CD14-positive monocyte (primary cell): Measurements from ENCODE around the gene ACRV1. TPM values are rescaled to one million over a fixed set of nuclear protein-coding genes. Genes with fewer than 3 reads are reported as not detected.
"Not testable (repeated sequence)": the region's sequence is repeated elsewhere in the genome, so short reads cannot be mapped to it uniquely, and the experiment has no call there.

Experiments
- DNase-seq, 3 donors: peaks; one replicate each; pipeline ENCODE4 v3.0.0-alpha.2; 2011 to 2022
- H2AFZ ChIP-seq: 2 replicates; pipeline ENCODE4 v1.6.0; 2012; ENCODE audit warnings: mild to moderate bottlenecking, low read depth, low read length, inconsistent platforms; ENCODE audit not compliant: insufficient read depth, poor library complexity, severe bottlenecking
- H3K27ac ChIP-seq, 2 donors: 1 replicate in 1 of 2; 2 replicates in 1 of 2; pipeline ENCODE4 v1.5.1; 2012 to 2013; ENCODE audit warnings: low read length in 2 of 2, control low read depth in 1 of 2, inconsistent platforms in 1 of 2, low read depth in 1 of 2, mild to moderate bottlenecking in 1 of 2
- H3K27me3 ChIP-seq, 2 donors: one replicate each; pipeline versions ENCODE4 v1.6.0 to v1.6.1; 2011 to 2013; ENCODE audit warnings: low read length in 2 of 2; ENCODE audit not compliant: control insufficient read depth in 2 of 2, insufficient read depth in 2 of 2
- H3K36me3 ChIP-seq, 2 donors: replicated peaks in 1 of 2; 1 replicate in 1 of 2; 2 replicates in 1 of 2; pipeline versions ENCODE4 v1.5.1 to v1.6.1; 2012 to 2013; ENCODE audit warnings: low read length in 2 of 2, control low read depth in 1 of 2, inconsistent platforms in 1 of 2, mild to moderate bottlenecking in 1 of 2; ENCODE audit not compliant: insufficient read depth in 2 of 2, control insufficient read depth in 1 of 2
- H3K4me1 ChIP-seq, 2 donors: 1 replicate in 1 of 2; 2 replicates in 1 of 2; pipeline versions ENCODE4 v1.5.1 to v1.6.1; 2012 to 2013; ENCODE audit warnings: low read length in 2 of 2, control low read depth in 1 of 2, inconsistent platforms in 1 of 2, mild to moderate bottlenecking in 1 of 2, moderate library complexity in 1 of 2; ENCODE audit not compliant: insufficient read depth in 2 of 2, control insufficient read depth in 1 of 2
- H3K4me2 ChIP-seq: replicated peaks from 2 replicates; pipeline ENCODE3; 2012; ENCODE audit warnings: low read length, moderate library complexity, mild to moderate bottlenecking; ENCODE audit not compliant: poor library complexity, severe bottlenecking; ENCODE audit errors: extremely low read depth
- H3K4me3 ChIP-seq, 3 experiments: fragments of 200-600 bp in 1 of 3; sonication (generic) in 1 of 3; replicated peaks in 1 of 3; 1 replicate in 2 of 3; 2 replicates in 1 of 3; pipeline ENCODE4 v1.5.1; 2011 to 2013; ENCODE audit warnings: low read length in 3 of 3, mild to moderate bottlenecking in 3 of 3, control low read depth in 2 of 3, low read depth in 2 of 3, inconsistent platforms in 1 of 3, moderate library complexity in 1 of 3
- H3K79me2 ChIP-seq: 2 replicates; pipeline ENCODE4 v1.6.0; 2012; ENCODE audit warnings: mild to moderate bottlenecking, control low read depth, inconsistent platforms, low read length, moderate library complexity; ENCODE audit not compliant: insufficient read depth
- H3K9ac ChIP-seq: 2 replicates; pipeline ENCODE4 v1.6.0; 2017; ENCODE audit warnings: low read length, mild to moderate bottlenecking; ENCODE audit not compliant: insufficient read depth, poor library complexity, severe bottlenecking
- H3K9me3 ChIP-seq, 2 donors: replicated peaks in 1 of 2; 1 replicate in 1 of 2; 2 replicates in 1 of 2; pipeline versions ENCODE4 v1.5.1 to v1.6.1; 2012 to 2013; ENCODE audit warnings: low read length in 2 of 2, control low read depth in 1 of 2; ENCODE audit not compliant: control insufficient read depth in 1 of 2, insufficient read depth in 1 of 2
- H4K20me1 ChIP-seq: 2 replicates; pipeline ENCODE4 v1.6.0; 2012; ENCODE audit warnings: mild to moderate bottlenecking, low read length, control low read depth, moderate library complexity; ENCODE audit not compliant: insufficient read depth
- H3K27ac Mint-ChIP-seq, 7 donors: one replicate each; pipeline ENCODE4 v1.8.0; 2020; ENCODE audit warnings: mild to moderate bottlenecking in 7 of 7, mixed read lengths in 7 of 7, moderate library complexity in 6 of 7, inconsistent platforms in 2 of 7
- H3K27me3 Mint-ChIP-seq, 3 donors: one replicate each; pipeline ENCODE4 v1.8.0; 2021 to 2022; ENCODE audit warnings: low read depth in 3 of 3, mild to moderate bottlenecking in 3 of 3, mixed read lengths in 3 of 3, moderate library complexity in 3 of 3, inconsistent platforms in 1 of 3
- H3K36me3 Mint-ChIP-seq, 2 donors: one replicate each; pipeline ENCODE4 v1.8.0; 2020; ENCODE audit warnings: mixed read lengths in 2 of 2, inconsistent platforms in 1 of 2, mild to moderate bottlenecking in 1 of 2
- H3K4me1 Mint-ChIP-seq: one replicate; pipeline ENCODE4 v1.8.0; 2020; ENCODE audit warnings: mild to moderate bottlenecking, mixed read lengths
- H3K4me3 Mint-ChIP-seq, 2 donors: one replicate each; pipeline ENCODE4 v1.8.0; 2020; ENCODE audit warnings: mild to moderate bottlenecking in 2 of 2, mixed read lengths in 2 of 2, moderate library complexity in 1 of 2
- H3K9me3 Mint-ChIP-seq, 7 donors: one replicate each; pipeline ENCODE4 v1.8.0; 2020 to 2022; ENCODE audit warnings: mixed read lengths in 7 of 7, mild to moderate bottlenecking in 6 of 7, moderate library complexity in 6 of 7, inconsistent platforms in 2 of 7
- WGBS: methylation state at CpG from one replicate; pipeline ENCODE4 v1.1.5; 2013; ENCODE audit warnings: missing lambda C conversion rate; ENCODE audit not compliant: insufficient coverage; 5-methylcytosine and 5-hydroxymethylcytosine counted together
- intact Hi-C, 2 donors: fragments of 100-400 bp; cut with micrococcal nuclease; formaldehyde crosslinking; loops; one replicate each; pipeline versions ENCODE4 v1.15.0 to v1.15.1; 2023
- polyA plus RNA-seq, 3 donors: library from polyadenylated mRNA; depleted of rRNA in 1 of 3; unstranded in 2 of 3; stranded (reverse) in 1 of 3; fragments of 300-500 nt in 2 of 3; fragments of >200 nt in 1 of 3; fragmentation: Illumina TruSeq in 2 of 3; gene quantifications; 1 replicate in 2 of 3; 2 replicates in 1 of 3; pipeline ENCODE4 v1.2.3, GENCODE V29; 2012 to 2021
- TF ChIP-seq, protein P1 (sequence below): fragments of 200-600 bp; IDR thresholded peaks from one replicate; pipeline ENCODE4 v1.8.0; 2022; ENCODE audit warnings: antibody characterized with exemption, mild to moderate bottlenecking

The ACRV1 gene
- polyA plus RNA-seq, 3 donors = not detected

DNA sequence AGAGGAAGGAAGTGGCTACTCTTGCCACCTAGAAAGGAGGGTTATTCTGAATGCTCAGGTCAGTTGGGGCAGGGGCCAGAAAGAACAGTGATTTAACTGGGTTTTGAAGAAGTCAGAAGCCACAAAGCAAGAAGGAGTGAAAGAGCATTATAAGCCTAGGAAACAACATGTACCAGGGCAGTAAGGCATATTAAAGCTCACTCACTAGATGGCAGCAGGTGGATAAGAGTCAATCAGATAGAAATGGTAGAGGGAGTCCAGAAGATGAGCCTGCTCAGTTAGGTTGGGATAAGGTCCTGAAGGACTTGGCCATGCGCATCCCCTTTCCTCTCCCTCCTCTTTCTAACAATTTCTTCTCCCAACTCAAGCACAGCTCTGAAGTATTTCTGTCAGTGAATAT, 43.5 kb upstream of the ACRV1 start:
- intact Hi-C loops = no loop called here
- Histone ChIP-seq H3K79me2 (no peaks in the 10 kb centered on the region), H2AFZ (no peak overlapping the region), H3K27ac (no peak overlapping the region), H3K36me3 (no peaks in the 10 kb centered on the region), H3K4me1 (no peaks in the 10 kb centered on the region), H3K9me3 (no peaks in the 10 kb centered on the region), H3K9ac (no peak overlapping the region), H3K4me3 (no peak overlapping the region), H3K27me3 (no peaks in the 10 kb centered on the region), H3K4me2 (no peak overlapping the region), H4K20me1 (no peaks in the 10 kb centered on the region)
- DNase-seq = no peak
- TF ChIP-seq, protein P1, sequence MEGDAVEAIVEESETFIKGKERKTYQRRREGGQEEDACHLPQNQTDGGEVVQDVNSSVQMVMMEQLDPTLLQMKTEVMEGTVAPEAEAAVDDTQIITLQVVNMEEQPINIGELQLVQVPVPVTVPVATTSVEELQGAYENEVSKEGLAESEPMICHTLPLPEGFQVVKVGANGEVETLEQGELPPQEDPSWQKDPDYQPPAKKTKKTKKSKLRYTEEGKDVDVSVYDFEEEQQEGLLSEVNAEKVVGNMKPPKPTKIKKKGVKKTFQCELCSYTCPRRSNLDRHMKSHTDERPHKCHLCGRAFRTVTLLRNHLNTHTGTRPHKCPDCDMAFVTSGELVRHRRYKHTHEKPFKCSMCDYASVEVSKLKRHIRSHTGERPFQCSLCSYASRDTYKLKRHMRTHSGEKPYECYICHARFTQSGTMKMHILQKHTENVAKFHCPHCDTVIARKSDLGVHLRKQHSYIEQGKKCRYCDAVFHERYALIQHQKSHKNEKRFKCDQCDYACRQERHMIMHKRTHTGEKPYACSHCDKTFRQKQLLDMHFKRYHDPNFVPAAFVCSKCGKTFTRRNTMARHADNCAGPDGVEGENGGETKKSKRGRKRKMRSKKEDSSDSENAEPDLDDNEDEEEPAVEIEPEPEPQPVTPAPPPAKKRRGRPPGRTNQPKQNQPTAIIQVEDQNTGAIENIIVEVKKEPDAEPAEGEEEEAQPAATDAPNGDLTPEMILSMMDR = no peak
- no peak overlapping the region for H3K4me3 Mint-ChIP-seq
- H3K4me1 Mint-ChIP-seq = no peaks in the 10 kb centered on the region
- H3K27ac Mint-ChIP-seq = no peak overlapping the region
- WGBS = no CpG with 5 or more reads among the region's 1 CpG
- H3K27me3 Mint-ChIP-seq = peaks cover 0 to 6% (median 4%) of the 10 kb centered on the region in 3 donors
- no peaks in the 10 kb centered on the region for H3K36me3 Mint-ChIP-seq
- H3K9me3 Mint-ChIP-seq = peaks cover 0 to 1% (median 0%) of the 10 kb centered on the region in 7 donors

- H3K27ac ChIP-seq = no peak overlapping the region
- peaks cover 0 to 5% of the 10 kb centered on the region in 2 donors for H3K9me3 ChIP-seq
- no peak overlapping the region for H2AFZ ChIP-seq
- DNase-seq = no peak
- intact Hi-C loops = no loop called here
- H3K36me3 ChIP-seq = no peaks in the 10 kb centered on the region
- no peaks in the 10 kb centered on the region for H3K4me1 Mint-ChIP-seq
- H3K9ac ChIP-seq = no peak overlapping the region
- H3K4me3 Mint-ChIP-seq = no peak overlapping the region
- no peak overlapping the region for H3K4me2 ChIP-seq
- peaks cover 0 to 8% (median 1%) of the 10 kb centered on the region in 7 donors for H3K9me3 Mint-ChIP-seq
- H3K79me2 ChIP-seq = no peaks in the 10 kb centered on the region
- H3K27me3 ChIP-seq = no peaks in the 10 kb centered on the region
- no peaks in the 10 kb centered on the region for H3K36me3 Mint-ChIP-seq
- no peaks in the 10 kb centered on the region for H4K20me1 ChIP-seq
- no peaks in the 10 kb centered on the region for H3K4me1 ChIP-seq
- TF ChIP-seq, protein P1 = no peak
- H3K27me3 Mint-ChIP-seq = peaks cover 1 to 6% (median 4%) of the 10 kb centered on the region in 3 donors
- H3K4me3 ChIP-seq = no peak overlapping the region
- peak overlapping the region in 1 of 7 donors; percentile 22 for H3K27ac Mint-ChIP-seq
- WGBS = 96% methylated on average over 6 of the region's 6 CpGs
Measured at GRCh38 chr11:125720781-125721180, 40.1 kb upstream of the ACRV1 start.

GRCh38 chr11:125704686-125705085, 24.0 kb upstream of the ACRV1 start:
- H3K27ac ChIP-seq, H4K20me1 ChIP-seq, H3K4me2 ChIP-seq, H3K27me3 ChIP-seq, H2AFZ ChIP-seq, H3K9ac ChIP-seq, DNase-seq, H3K4me3 ChIP-seq, H3K36me3 ChIP-seq, H3K4me3 Mint-ChIP-seq, H3K4me1 Mint-ChIP-seq, intact Hi-C loops, H3K36me3 Mint-ChIP-seq, H3K27ac Mint-ChIP-seq, H3K79me2 ChIP-seq, H3K4me1 ChIP-seq, H3K9me3 ChIP-seq: not testable (repeated sequence)
- H3K9me3 Mint-ChIP-seq = peaks cover 2 to 13% (median 5%) of the 10 kb centered on the region in 7 donors
- 89% methylated on average over 6 of the region's 24 CpGs for whole genome bisulfite sequencing
- H3K27me3 Mint-ChIP-seq = peaks cover 4 to 12% (median 12%) of the 10 kb centered on the region in 3 donors
